IMR-90 (cell line): ENCODE data around the gene SERPIND1. TPM values are rescaled to one million over a fixed set of nuclear protein-coding genes. Genes with fewer than 3 reads are reported as not detected.

Experiments used
- ATAC-seq: fragments of 200-7000 bp; cut with Tn5 transposase; 2 replicates; pipeline ENCODE4 v1.9.1; 2020; ENCODE audit warnings: low read depth, mild to moderate bottlenecking, moderate library complexity
- BruUV-seq: library from RNA; stranded (reverse); fragments of 400-500 nt; replicated peaks from 2 replicates; lab custom pipeline; 2021; lab: Mats Ljungman, UMichigan
- CTCF ChIA-PET: fragments of 300-600 bp; formaldehyde crosslinking; extraction: SDS; loops from one replicate; lab custom pipeline; 2021; ENCODE audit warnings: antibody characterized with exemption; lab: Yijun Ruan, JAX
- POLR2A ChIA-PET: fragments of 300-600 bp; sonication (Branson Sonifier 250); formaldehyde crosslinking; loops from one replicate; lab custom pipeline; 2022; ENCODE audit warnings: antibody characterized with exemption; ENCODE audit not compliant: unreplicated experiment; lab: Charles Lee
- DNase-seq: peaks from one replicate; pipeline ENCODE4 v3.0.0; 2013
- H2AFZ ChIP-seq: replicated peaks from 2 replicates; pipeline ENCODE3; 2013; ENCODE audit warnings: low read length, mild to moderate bottlenecking; ENCODE audit not compliant: poor library complexity
- H2AK5ac ChIP-seq: 2 replicates; pipeline ENCODE4 v1.6.1; 2013; ENCODE audit warnings: low read depth, low read length, inconsistent platforms
- H2AK9ac ChIP-seq: replicated peaks from 2 replicates; pipeline ENCODE3; 2013; ENCODE audit warnings: mild to moderate bottlenecking, low read depth, low read length, moderate library complexity; ENCODE audit not compliant: poor library complexity
- H2BK120ac ChIP-seq: 2 replicates; pipeline ENCODE4 v1.6.1; 2013; ENCODE audit warnings: low read depth, low read length, inconsistent platforms
- H2BK15ac ChIP-seq: 3 replicates; pipeline ENCODE4 v1.6.1; 2013; ENCODE audit warnings: low read depth, low read length, inconsistent platforms
- H2BK20ac ChIP-seq: 2 replicates; pipeline ENCODE4 v1.6.1; 2013; ENCODE audit warnings: low read depth, mild to moderate bottlenecking, inconsistent platforms, low read length, moderate library complexity
- H2BK5ac ChIP-seq: 2 replicates; pipeline ENCODE4 v1.6.1; 2013; ENCODE audit warnings: mild to moderate bottlenecking, low read depth, low read length, inconsistent platforms; ENCODE audit not compliant: poor library complexity, severe bottlenecking
- H3K14ac ChIP-seq: replicated peaks from 2 replicates; pipeline ENCODE4 v1.6.1; 2013; ENCODE audit warnings: low read depth, low read length, inconsistent platforms
- H3K18ac ChIP-seq: 2 replicates; pipeline ENCODE4 v1.6.1; 2013; ENCODE audit warnings: low read depth, low read length, control low read depth
- H3K23ac ChIP-seq: 2 replicates; pipeline ENCODE4 v1.6.1; 2013; ENCODE audit warnings: low read depth, low read length, inconsistent platforms
- H3K27ac ChIP-seq: 2 replicates; pipeline ENCODE4 v1.5.1; 2013; ENCODE audit warnings: mild to moderate bottlenecking, control low read depth, low read length; ENCODE audit not compliant: insufficient read depth
- H3K27me3 ChIP-seq: 2 replicates; pipeline ENCODE4 v1.6.1; 2013; ENCODE audit warnings: low read length; ENCODE audit not compliant: control insufficient read depth, insufficient read depth
- H3K36me3 ChIP-seq: 2 replicates; pipeline ENCODE4 v1.6.1; 2013; ENCODE audit warnings: low read length, mixed read lengths; ENCODE audit not compliant: control insufficient read depth, insufficient read depth
- H3K4ac ChIP-seq: 2 replicates; pipeline ENCODE4 v1.6.1; 2013; ENCODE audit warnings: low read depth, low read length, inconsistent platforms
- H3K4me1 ChIP-seq: 2 replicates; pipeline ENCODE4 v1.6.1; 2013; ENCODE audit warnings: low read length, mixed read lengths; ENCODE audit not compliant: control insufficient read depth, insufficient read depth
- H3K4me2 ChIP-seq: 2 replicates; pipeline ENCODE4 v1.6.1; 2013; ENCODE audit warnings: low read depth, mild to moderate bottlenecking, control low read depth, low read length, moderate library complexity
- H3K4me3 ChIP-seq: 2 replicates; pipeline ENCODE4 v1.5.1; 2013; ENCODE audit warnings: low read depth, mild to moderate bottlenecking, control low read depth, low read length, moderate library complexity; ENCODE audit not compliant: insufficient read depth
- H3K56ac ChIP-seq: 2 replicates; pipeline ENCODE4 v1.6.1; 2013; ENCODE audit warnings: low read length, inconsistent platforms; ENCODE audit not compliant: insufficient read depth; ENCODE audit errors: extremely low read depth
- H3K79me1 ChIP-seq, 2 experiments: 2 replicates each; pipeline ENCODE4 v1.6.1; 2013; ENCODE audit warnings: low read length in 2 of 2, inconsistent platforms in 1 of 2, low read depth in 1 of 2
- H3K9ac ChIP-seq: 2 replicates; pipeline ENCODE4 v1.6.1; 2013; ENCODE audit warnings: low read depth, low read length, control low read depth
- H3K9me1 ChIP-seq: 2 replicates; pipeline ENCODE4 v1.6.1; 2013; ENCODE audit warnings: low read length, inconsistent platforms; ENCODE audit not compliant: insufficient read depth
- H3K9me3 ChIP-seq: 2 replicates; pipeline ENCODE4 v1.6.1; 2013; ENCODE audit warnings: low read length; ENCODE audit not compliant: control insufficient read depth, insufficient read depth
- H4K20me1 ChIP-seq: 2 replicates; pipeline ENCODE4 v1.6.1; 2013; ENCODE audit warnings: low read length, inconsistent platforms; ENCODE audit not compliant: insufficient read depth
- H4K5ac ChIP-seq: 2 replicates; pipeline ENCODE4 v1.6.1; 2013; ENCODE audit warnings: mild to moderate bottlenecking, low read depth, low read length, control low read depth
- H4K8ac ChIP-seq, 2 experiments: 2 replicates each; pipeline ENCODE4 v1.6.1; 2013; ENCODE audit warnings: low read depth in 2 of 2, low read length in 2 of 2, control low read depth in 1 of 2, inconsistent platforms in 1 of 2
- H4K91ac ChIP-seq: 2 replicates; pipeline ENCODE4 v1.6.1; 2013; ENCODE audit warnings: low read depth, low read length, inconsistent platforms; ENCODE audit not compliant: insufficient read depth
- BHLHE40 ChIP-seq: fragments of 150-350 bp; IDR thresholded peaks from 2 replicates; pipeline ENCODE4 v1.6.1; 2016; ENCODE audit warnings: mild to moderate bottlenecking, low read depth, low read length
- CHD1 ChIP-seq: IDR thresholded peaks from 2 replicates; pipeline ENCODE4 v1.6.1; 2012; ENCODE audit warnings: low read depth, low read length, improper control_type of control experiment
- ELK1 ChIP-seq: fragments of 150-350 bp; IDR thresholded peaks from 2 replicates; pipeline ENCODE4 v1.6.1; 2016; ENCODE audit warnings: low read depth, mild to moderate bottlenecking, low read length, moderate library complexity, borderline replicate concordance
- FOS ChIP-seq: fragments of 150-350 bp; IDR thresholded peaks from 2 replicates; pipeline ENCODE4 v1.6.1; 2016; ENCODE audit warnings: low read depth, low read length
- MXI1 ChIP-seq: IDR thresholded peaks from 2 replicates; pipeline ENCODE4 v1.6.1; 2012; ENCODE audit warnings: low read depth, mild to moderate bottlenecking, low read length, moderate library complexity, borderline replicate concordance
- NFE2L2 ChIP-seq: fragments of 150-350 bp; IDR thresholded peaks from 2 replicates; pipeline ENCODE4 v1.6.1; 2016; ENCODE audit warnings: low read depth, mild to moderate bottlenecking, low read length
- RAD21 ChIP-seq: IDR thresholded peaks from 2 replicates; pipeline ENCODE4 v1.6.1; 2012; ENCODE audit warnings: low read length, improper control_type of control experiment
- WGBS, 2 experiments: methylation state at CpG; one replicate each; pipeline versions ENCODE4 v1.1.5 to v1.1.7; 2013; ENCODE audit warnings: missing lambda C conversion rate in 2 of 2; ENCODE audit not compliant: insufficient read length in 1 of 2; ENCODE audit errors: extremely low coverage in 2 of 2; 5-methylcytosine and 5-hydroxymethylcytosine counted together
- dilution Hi-C: fragments of 300-500 bp; cut with HindIII; formaldehyde crosslinking; loops from one replicate; pipeline ENCODE4 v1.14.3; 2018; ENCODE audit warnings: low sequenced_read_pairs; ENCODE audit not compliant: unreplicated experiment
- in situ Hi-C: fragments of 300-500 bp; cut with MboI; formaldehyde crosslinking; loops from 3 replicates; pipeline ENCODE4 v1.14.3; 2019; ENCODE audit warnings: low sequenced_read_pairs, inconsistent platforms, mixed read lengths
- intact Hi-C: fragments of 100-400 bp; cut with micrococcal nuclease; formaldehyde crosslinking; loops from 2 replicates; pipeline ENCODE4 v1.10.0; 2022
- polyA plus RNA-seq, 3 experiments: library from polyadenylated mRNA; depleted of rRNA; stranded (reverse); fragments of >200 nt; gene quantifications; 2 replicates each; pipeline ENCODE4 v1.2.3, GENCODE V29; 2012; ENCODE audit warnings: low replicate concordance in 1 of 3
- total RNA-seq: library from RNA; depleted of rRNA; stranded (reverse); fragments of >200 nt; gene quantifications from 2 replicates; pipeline ENCODE4 v1.2.3, GENCODE V29; 2012

Gene SERPIND1
- total and polyA plus RNA-seq, 2 of the 4 experiments (the other 2 are of a cell fraction) = 0.12 TPM; not detected in 1

GRCh38 chr22:20764729-20765128 lies 9.2 kb upstream of the SERPIND1 start:
- H3K27ac ChIP-seq = no peak overlapping the region
- DNase-seq (no peak), ATAC-seq (no peak)
- dilution Hi-C loops (no loop called here), in situ Hi-C loops (no loop called here), intact Hi-C loops (no loop called here)
- POLR2A ChIA-PET = no interaction called here
- no peak overlapping the region for H4K8ac ChIP-seq
- 100% methylated on average over 1 of the region's 10 CpGs; no CpG with 5 or more reads in 1 of the 2 experiments for WGBS, 2 experiments
- no peak overlapping the region for H3K56ac ChIP-seq
- H2BK5ac ChIP-seq = no peak overlapping the region
- no peak overlapping the region for H2AK9ac ChIP-seq
- H3K36me3 ChIP-seq = peaks cover 40% of the 10 kb centered on the region
- no peaks in the 10 kb centered on the region for H3K9me3 ChIP-seq
- CTCF ChIA-PET = no interaction called here
- H3K14ac ChIP-seq = no peak overlapping the region
- no peak for TF ChIP-seq RAD21
- no peak for TF ChIP-seq CHD1
- TF ChIP-seq FOS = no peak
- TF ChIP-seq MXI1 = no peak
- TF ChIP-seq BHLHE40 = no peak
- no peak for TF ChIP-seq NFE2L2
- TF ChIP-seq ELK1 = no peak
- no peak overlapping the region for H3K4me3 ChIP-seq
- H3K4ac ChIP-seq = no peak overlapping the region
- no peak overlapping the region for H3K23ac ChIP-seq
- no peak overlapping the region for H2BK120ac ChIP-seq
- no peak overlapping the region for H2BK15ac ChIP-seq
- H3K9ac ChIP-seq = no peak overlapping the region
- no peak overlapping the region for H4K5ac ChIP-seq
- no peaks in the 10 kb centered on the region for H3K27me3 ChIP-seq
- H4K91ac ChIP-seq = no peak overlapping the region
- H2AK5ac ChIP-seq = no peak overlapping the region
- H3K79me1 ChIP-seq = peaks cover 0 to 5% of the 10 kb centered on the region in 2 experiments; a peak in 1 of 4 replicates
- no peaks in the 10 kb centered on the region for H3K4me1 ChIP-seq
- H2AFZ ChIP-seq = no peak overlapping the region
- H4K20me1 ChIP-seq = no peaks in the 10 kb centered on the region
- no peak overlapping the region for H3K4me2 ChIP-seq
- H3K18ac ChIP-seq = no peak overlapping the region
- no peak overlapping the region for H2BK20ac ChIP-seq
- no TSS peak for BruUV-seq
- H3K9me1 ChIP-seq = peaks cover 20% of the 10 kb centered on the region
